ENCODE data around the gene GRIK1. TPM values are rescaled to one million over a fixed set of nuclear protein-coding genes. Genes with fewer than 3 reads are reported as not detected.

GRIK1 gene
- total RNA-seq, 4 donors from 2014 or later = 0.44 to 4.1 (median 2.6) TPM

DNA sequence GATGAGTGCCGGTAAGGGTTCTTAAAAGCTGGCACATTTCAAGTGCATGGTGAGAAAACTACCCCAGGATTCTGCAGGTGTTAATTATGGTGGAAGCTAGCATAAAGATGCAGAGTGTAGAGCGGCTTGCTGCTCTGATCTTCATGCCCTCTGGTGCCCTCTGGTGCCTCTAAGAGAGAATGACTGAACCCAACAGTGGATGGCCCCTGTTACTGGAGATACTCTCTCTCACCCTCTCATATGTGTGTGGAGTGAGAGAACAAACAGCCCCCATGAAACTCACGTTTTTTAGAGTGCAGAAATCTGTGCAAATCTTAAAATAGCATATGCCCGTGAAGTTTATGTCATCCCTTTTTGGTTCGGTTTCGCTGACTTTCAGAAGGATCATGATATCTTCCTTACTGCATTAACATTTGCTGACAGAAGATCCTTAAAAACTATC lies 90.0 kb downstream of the GRIK1 start:
- 39 to 42% methylated on average over 6 of the region's 6 CpGs for WGBS, 2 donors
- peak in 1 of 2 donors; percentile 46 for DNase-seq (ENCODE audit: low spot score in 2 of 2)
- no peak overlapping the region for H3K27ac ChIP-seq

DNA sequence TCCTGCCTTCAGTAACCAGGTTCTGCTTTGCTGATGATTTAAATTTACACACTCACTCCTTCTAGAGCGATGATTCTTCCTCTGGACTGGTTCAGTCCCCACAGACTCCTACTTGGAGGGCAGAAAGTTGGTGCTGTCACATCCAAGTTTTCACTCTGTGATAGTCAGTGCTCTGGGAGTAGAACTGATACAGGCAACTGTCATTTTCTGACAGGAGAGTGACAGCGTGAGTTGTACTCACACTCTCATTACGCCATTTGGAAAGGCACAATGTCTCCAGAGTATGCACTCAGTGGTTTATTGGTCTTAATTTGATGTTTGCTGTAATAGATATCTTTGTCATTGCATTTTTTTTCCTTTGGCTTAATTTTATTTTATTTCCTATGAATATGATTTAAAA lies 96.0 kb downstream of the GRIK1 start:
- WGBS, 2 donors = 93% methylated on average over 3 of the region's 3 CpGs
- Histone ChIP-seq H3K9me3 (no peaks in the 10 kb centered on the region), H3K27ac (no peak overlapping the region), H3K36me3 (no peaks in the 10 kb centered on the region), H3K4me1 (no peaks in the 10 kb centered on the region), H3K27me3 (no peaks in the 10 kb centered on the region), H3K4me3 (no peak overlapping the region)
- DNase-seq (ENCODE audit: low spot score in 2 of 2) = no peak
- no peak for TF ChIP-seq POLR2A (IDR thresholded peaks at IDR 0.05)
- no peak for TF ChIP-seq EP300 (IDR thresholded peaks at IDR 0.05)

More for the DNA sequence above, 90.0 kb downstream of the GRIK1 start:
- no peaks in the 10 kb centered on the region for H3K27me3 ChIP-seq
- no peaks in the 10 kb centered on the region for H3K9me3 ChIP-seq
- H3K4me3 ChIP-seq = no peak overlapping the region
- H3K36me3 ChIP-seq = no peaks in the 10 kb centered on the region
- TF ChIP-seq, protein P1, sequence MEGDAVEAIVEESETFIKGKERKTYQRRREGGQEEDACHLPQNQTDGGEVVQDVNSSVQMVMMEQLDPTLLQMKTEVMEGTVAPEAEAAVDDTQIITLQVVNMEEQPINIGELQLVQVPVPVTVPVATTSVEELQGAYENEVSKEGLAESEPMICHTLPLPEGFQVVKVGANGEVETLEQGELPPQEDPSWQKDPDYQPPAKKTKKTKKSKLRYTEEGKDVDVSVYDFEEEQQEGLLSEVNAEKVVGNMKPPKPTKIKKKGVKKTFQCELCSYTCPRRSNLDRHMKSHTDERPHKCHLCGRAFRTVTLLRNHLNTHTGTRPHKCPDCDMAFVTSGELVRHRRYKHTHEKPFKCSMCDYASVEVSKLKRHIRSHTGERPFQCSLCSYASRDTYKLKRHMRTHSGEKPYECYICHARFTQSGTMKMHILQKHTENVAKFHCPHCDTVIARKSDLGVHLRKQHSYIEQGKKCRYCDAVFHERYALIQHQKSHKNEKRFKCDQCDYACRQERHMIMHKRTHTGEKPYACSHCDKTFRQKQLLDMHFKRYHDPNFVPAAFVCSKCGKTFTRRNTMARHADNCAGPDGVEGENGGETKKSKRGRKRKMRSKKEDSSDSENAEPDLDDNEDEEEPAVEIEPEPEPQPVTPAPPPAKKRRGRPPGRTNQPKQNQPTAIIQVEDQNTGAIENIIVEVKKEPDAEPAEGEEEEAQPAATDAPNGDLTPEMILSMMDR (IDR thresholded peaks at IDR 0.05) = peak; percentile 49 to 60 (median 51)
- TF ChIP-seq EP300 (IDR thresholded peaks at IDR 0.05) = no peak
- H3K4me1 ChIP-seq = no peaks in the 10 kb centered on the region

DNA sequence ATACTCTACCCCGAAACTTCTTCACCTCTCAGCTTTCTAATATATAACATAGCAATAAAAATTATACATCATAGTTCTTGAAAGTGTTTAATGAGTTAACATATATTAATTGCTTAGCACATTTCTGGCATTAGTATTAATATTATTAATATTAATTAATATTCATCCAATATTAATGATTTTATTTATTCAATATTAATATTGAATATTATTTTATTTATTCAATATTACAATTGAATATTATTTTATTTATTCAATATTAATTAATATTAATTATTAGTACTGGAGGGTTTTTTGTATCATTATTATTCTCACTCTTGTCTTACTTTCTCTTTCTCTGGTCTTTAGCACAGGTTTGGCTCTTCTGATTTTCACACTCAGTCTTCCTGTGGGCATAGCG lies 105.2 kb downstream of the GRIK1 start:
- DNase-seq (ENCODE audit: low spot score in 2 of 2) = no peak
- WGBS, 2 donors = 50 to 92% methylated on average over 2 of the region's 2 CpGs
- Histone ChIP-seq H3K27ac (no peak overlapping the region), H3K4me1 (no peaks in the 10 kb centered on the region), H3K9me3 (peaks cover 0 to 13% (median 0%) of the 10 kb centered on the region in 4 donors), H3K36me3 (no peaks in the 10 kb centered on the region), H3K4me3 (no peak overlapping the region), H3K27me3 (no peaks in the 10 kb centered on the region)
- TF ChIP-seq EP300 (IDR thresholded peaks at IDR 0.05) (no peak), POLR2A (IDR thresholded peaks at IDR 0.05) (no peak)
- TF ChIP-seq, protein P1 (IDR thresholded peaks at IDR 0.05) = no peak

DNA sequence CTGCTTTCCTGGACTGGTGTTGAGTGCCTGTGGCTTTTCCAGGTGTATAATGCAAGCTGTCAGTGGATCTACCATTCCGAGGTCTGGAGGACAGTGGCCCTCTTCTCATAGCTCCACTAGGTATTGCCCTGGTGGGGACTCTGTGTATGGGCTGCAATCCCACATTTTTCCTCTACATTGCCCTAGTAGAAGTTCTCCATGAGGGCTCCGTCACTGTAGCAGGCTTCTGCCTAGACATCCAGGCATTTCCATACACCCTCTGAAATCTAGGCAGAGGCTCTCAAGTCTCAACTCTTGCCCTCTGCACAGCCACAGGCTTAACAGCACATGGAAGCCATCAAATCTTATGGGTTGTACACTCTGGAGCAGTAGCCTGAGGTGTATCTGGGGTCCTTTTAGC lies 107.6 kb downstream of the GRIK1 start:
- Histone ChIP-seq H3K27ac (no peak overlapping the region), H3K9me3 (peaks cover 0 to 27% (median 3%) of the 10 kb centered on the region in 4 donors), H3K36me3 (no peaks in the 10 kb centered on the region), H3K4me3 (no peak overlapping the region), H3K4me1 (no peaks in the 10 kb centered on the region), H3K27me3 (no peaks in the 10 kb centered on the region)
- WGBS, 2 donors = 90 to 95% methylated on average over 2 of the region's 2 CpGs
- no peak for TF ChIP-seq POLR2A (IDR thresholded peaks at IDR 0.05)
- no peak for TF ChIP-seq EP300 (IDR thresholded peaks at IDR 0.05)
- TF ChIP-seq, protein P1 (IDR thresholded peaks at IDR 0.05) = no peak
- no peak for DNase-seq (ENCODE audit: low spot score in 2 of 2)

DNA sequence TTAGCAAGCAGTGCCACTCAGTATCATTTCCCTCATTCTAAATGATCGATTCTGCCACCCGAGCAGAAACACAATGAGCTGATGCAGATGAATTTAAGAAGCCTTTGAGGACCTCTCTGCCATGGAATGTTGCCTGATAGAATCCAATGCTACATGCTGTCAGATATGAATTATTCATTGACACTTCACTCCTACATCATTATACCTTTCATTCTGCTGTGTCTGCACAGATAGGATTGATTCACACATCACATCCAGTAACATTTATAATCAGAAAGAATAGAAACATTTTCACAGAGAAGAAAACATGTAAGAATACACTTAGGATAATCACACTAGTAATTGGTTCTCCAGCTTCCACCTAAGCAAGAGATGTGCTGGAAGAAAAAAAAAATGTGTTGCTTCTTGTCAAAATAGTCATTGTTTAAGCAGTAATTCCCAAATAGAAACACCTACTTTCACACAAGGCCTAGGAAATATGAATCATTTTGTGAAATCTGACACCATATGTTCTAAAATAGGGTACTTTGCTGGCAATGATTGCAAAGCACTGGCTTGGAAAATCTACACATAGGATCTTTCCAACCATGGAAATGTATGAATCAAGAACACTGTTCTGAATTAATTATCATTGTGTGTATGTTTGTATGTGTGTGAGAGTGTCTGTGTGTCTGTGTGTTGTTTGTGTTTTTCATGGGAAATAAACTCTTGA lies 110.1 kb downstream of the GRIK1 start:
- Histone ChIP-seq H3K27me3 (no peaks in the 10 kb centered on the region), H3K4me1 (no peaks in the 10 kb centered on the region), H3K27ac (no peak overlapping the region), H3K36me3 (no peaks in the 10 kb centered on the region), H3K4me3 (no peak overlapping the region), H3K9me3 (peaks cover 0 to 29% (median 3%) of the 10 kb centered on the region in 4 donors)
- no peak for TF ChIP-seq POLR2A (IDR thresholded peaks at IDR 0.05)
- no peak for TF ChIP-seq EP300 (IDR thresholded peaks at IDR 0.05)
- TF ChIP-seq, protein P1 (IDR thresholded peaks at IDR 0.05) = no peak
- no peak for DNase-seq (ENCODE audit: low spot score in 2 of 2)
- WGBS, 2 donors = 73 to 75% methylated on average over 2 of the region's 2 CpGs

Data from tibial nerve (tissue), 4 donors.